Endothelial cell of umbilical vein (primary cell): ENCODE data around the gene ZDHHC14. TPM values are rescaled to one million over a fixed set of nuclear protein-coding genes. Genes with fewer than 3 reads are reported as not detected.

Experiments used
- BruUV-seq: library from RNA; stranded (reverse); fragments of 400-500 nt; replicated peaks from 2 replicates; lab custom pipeline; 2021; lab: Mats Ljungman, UMichigan
- CTCF ChIA-PET: fragments of 300-600, 350-600 bp; sonication (Branson Sonifier 250); formaldehyde crosslinking; loops from one replicate; lab custom pipeline; 2021; ENCODE audit warnings: antibody characterized with exemption, inconsistent platforms; lab: Charles Lee
- POLR2A ChIA-PET: fragments of 300-600, 350-600 bp; sonication (Branson Sonifier 250); formaldehyde crosslinking; loops from one replicate; lab custom pipeline; 2021; ENCODE audit warnings: antibody characterized with exemption, inconsistent platforms; lab: Charles Lee
- DNase-seq: peaks from one replicate; pipeline ENCODE4 v3.0.0-alpha.2; 2011; ENCODE audit warnings: low read depth, low spot score
- FAIRE-seq: peaks from 2 replicates; lab custom pipeline; 2011; peaks lifted over from hg19 to GRCh38; lab: Jason Lieb, UNC
- H2AFZ ChIP-seq: 2 replicates; pipeline ENCODE4 v1.6.0; 2012; ENCODE audit warnings: low read depth, low read length, control low read depth, inconsistent platforms
- H3K27ac ChIP-seq: 2 replicates; pipeline ENCODE4 v1.5.1; 2011; ENCODE audit warnings: low read depth, mild to moderate bottlenecking, control low read depth, low read length, moderate library complexity; ENCODE audit not compliant: insufficient read depth
- H3K27me3 ChIP-seq, 2 experiments: 2 replicates each; pipeline versions ENCODE4 v1.6.0 to v1.6.1; 2011; ENCODE audit warnings: low read length in 2 of 2, mixed read lengths in 1 of 2; ENCODE audit not compliant: control insufficient read depth in 2 of 2, insufficient read depth in 2 of 2
- H3K36me3 ChIP-seq, 2 experiments: 2 replicates in 1 of 2; 3 replicates in 1 of 2; pipeline ENCODE4 v1.5.1; 2011; ENCODE audit warnings: low read length in 2 of 2, mild to moderate bottlenecking in 1 of 2, moderate library complexity in 1 of 2; ENCODE audit not compliant: control insufficient read depth in 2 of 2, insufficient read depth in 2 of 2; ENCODE audit errors: extremely low read depth in 1 of 2
- H3K4me1 ChIP-seq: 3 replicates; pipeline ENCODE4 v1.5.1; 2011; ENCODE audit warnings: mild to moderate bottlenecking, low read length; ENCODE audit not compliant: control insufficient read depth, insufficient read depth; ENCODE audit errors: extremely low read depth
- H3K4me2 ChIP-seq: 2 replicates; pipeline ENCODE4 v1.6.1; 2011; ENCODE audit warnings: low read length, control low read depth, mixed read lengths; ENCODE audit not compliant: insufficient read depth
- H3K4me3 ChIP-seq, 3 experiments: fragments of 200-600 bp in 1 of 3; sonication (generic), shearing (Covaris generic) in 1 of 3; replicated peaks in 1 of 3; 2 replicates each; pipeline ENCODE4 v1.5.1; 2011 to 2016; ENCODE audit warnings: control low read depth in 3 of 3, low read length in 3 of 3, mild to moderate bottlenecking in 2 of 3, inconsistent platforms in 1 of 3, low read depth in 1 of 3, moderate library complexity in 1 of 3; ENCODE audit not compliant: insufficient read depth in 1 of 3
- H3K79me2 ChIP-seq: 2 replicates; pipeline ENCODE4 v1.6.0; 2012; ENCODE audit warnings: low read length, inconsistent platforms; ENCODE audit not compliant: control insufficient read depth, insufficient read depth
- H3K9ac ChIP-seq: replicated peaks from 2 replicates; pipeline ENCODE3; 2011; ENCODE audit warnings: low read length, control low read depth; ENCODE audit not compliant: insufficient read depth; ENCODE audit errors: extremely low read depth
- H3K9me1 ChIP-seq: replicated peaks from 3 replicates; pipeline ENCODE4 v1.6.0; 2011; ENCODE audit warnings: mild to moderate bottlenecking, low read length; ENCODE audit not compliant: control insufficient read depth, insufficient read depth; ENCODE audit errors: extremely low read depth
- H3K9me3 ChIP-seq: replicated peaks from 2 replicates; pipeline ENCODE4 v1.5.1; 2012; ENCODE audit warnings: low read length, inconsistent platforms; ENCODE audit not compliant: control insufficient read depth, insufficient read depth
- H4K20me1 ChIP-seq: replicated peaks from 2 replicates; pipeline ENCODE3; 2011; ENCODE audit warnings: mild to moderate bottlenecking, low read length; ENCODE audit not compliant: control insufficient read depth, insufficient read depth; ENCODE audit errors: extremely low read depth
- FOS ChIP-seq: IDR thresholded peaks from 2 replicates; pipeline ENCODE4 v1.6.1; 2011; ENCODE audit warnings: mild to moderate bottlenecking, low read length, moderate library complexity, borderline replicate concordance; ENCODE audit not compliant: insufficient read depth
- JUN ChIP-seq: IDR thresholded peaks from 2 replicates; pipeline ENCODE4 v1.6.1; 2011; ENCODE audit warnings: borderline replicate concordance, low read depth; ENCODE audit not compliant: insufficient read length, insufficient read depth
- MYC ChIP-seq: IDR thresholded peaks from one replicate; pipeline ENCODE4 v1.6.1; 2011; ENCODE audit warnings: mild to moderate bottlenecking, low read depth, low read length
- POLR2A ChIP-seq: IDR thresholded peaks from 2 replicates; pipeline ENCODE4 v1.6.1; 2012; ENCODE audit warnings: low read depth, mild to moderate bottlenecking, control low read depth, low read length
- POLR2AphosphoS5 ChIP-seq: IDR thresholded peaks from 2 replicates; pipeline ENCODE4 v1.6.1; 2012; ENCODE audit warnings: low read depth, mild to moderate bottlenecking, control low read depth, low read length, moderate library complexity; ENCODE audit not compliant: insufficient read depth
- dilution Hi-C: fragments of 300-500 bp; cut with MboI; formaldehyde crosslinking; loops from one replicate; pipeline ENCODE4 v1.15.0; 2019; ENCODE audit warnings: low sequenced_read_pairs; ENCODE audit not compliant: extremely low pct_ligation_motif_present
- intact Hi-C: fragments of 100-400 bp; cut with micrococcal nuclease; formaldehyde crosslinking; loops from one replicate; pipeline ENCODE4 v1.10.0; 2022
- polyA plus RNA-seq, 4 experiments: library from polyadenylated mRNA; depleted of rRNA in 3 of 4; stranded (reverse) in 3 of 4; unstranded in 1 of 4; fragments of >200 nt; gene quantifications; 2 replicates each; pipeline versions ENCODE4 v1.2.1 to v1.2.3, GENCODE V29; 2011 to 2012; ENCODE audit warnings: missing spikeins in 1 of 4
- total RNA-seq: library from RNA; stranded (reverse); gene quantifications from 2 replicates; pipeline ENCODE4 v1.2.3, GENCODE V29; 2021
- TF ChIP-seq, protein P1 (sequence below): IDR thresholded peaks from 2 replicates; pipeline ENCODE4 v1.6.1; 2011; ENCODE audit not compliant: insufficient read depth, insufficient read length
- TF ChIP-seq, protein P2 (sequence below), 2 donors: IDR thresholded peaks; 1 replicate in 1 of 2; 2 replicates in 1 of 2; pipeline ENCODE4 v1.5.1; 2011; ENCODE audit warnings: low read length in 2 of 2, mild to moderate bottlenecking in 2 of 2, moderate library complexity in 2 of 2, control low read depth in 1 of 2, inconsistent platforms in 1 of 2, low read depth in 1 of 2; ENCODE audit not compliant: insufficient read depth in 1 of 2; ENCODE audit errors: extremely low read depth in 1 of 2

The ZDHHC14 gene
- total and polyA plus RNA-seq, 2 donors (not counting 3 experiments of a cell fraction or from before 2014, with no cell fraction given) = 23.0 to 25.6 TPM

GRCh38 chr6:157497579-157497978 lies 116.6 kb downstream of the ZDHHC14 start:
- H2AFZ ChIP-seq = no peak overlapping the region
- H3K9me1 ChIP-seq = no peaks in the 10 kb centered on the region
- ChIA-PET POLR2A (no interaction called here), CTCF (interaction anchor here (0.7 kb wide), 1 partner anchor 181 kb away, joined by 3 read pairs; no protein-coding TSS in a partner anchor)
- BruUV-seq = no TSS peak
- no peaks in the 10 kb centered on the region for H3K36me3 ChIP-seq
- TF ChIP-seq, protein P1, sequence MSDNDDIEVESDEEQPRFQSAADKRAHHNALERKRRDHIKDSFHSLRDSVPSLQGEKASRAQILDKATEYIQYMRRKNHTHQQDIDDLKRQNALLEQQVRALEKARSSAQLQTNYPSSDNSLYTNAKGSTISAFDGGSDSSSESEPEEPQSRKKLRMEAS = no peak
- TF ChIP-seq, protein P2, sequence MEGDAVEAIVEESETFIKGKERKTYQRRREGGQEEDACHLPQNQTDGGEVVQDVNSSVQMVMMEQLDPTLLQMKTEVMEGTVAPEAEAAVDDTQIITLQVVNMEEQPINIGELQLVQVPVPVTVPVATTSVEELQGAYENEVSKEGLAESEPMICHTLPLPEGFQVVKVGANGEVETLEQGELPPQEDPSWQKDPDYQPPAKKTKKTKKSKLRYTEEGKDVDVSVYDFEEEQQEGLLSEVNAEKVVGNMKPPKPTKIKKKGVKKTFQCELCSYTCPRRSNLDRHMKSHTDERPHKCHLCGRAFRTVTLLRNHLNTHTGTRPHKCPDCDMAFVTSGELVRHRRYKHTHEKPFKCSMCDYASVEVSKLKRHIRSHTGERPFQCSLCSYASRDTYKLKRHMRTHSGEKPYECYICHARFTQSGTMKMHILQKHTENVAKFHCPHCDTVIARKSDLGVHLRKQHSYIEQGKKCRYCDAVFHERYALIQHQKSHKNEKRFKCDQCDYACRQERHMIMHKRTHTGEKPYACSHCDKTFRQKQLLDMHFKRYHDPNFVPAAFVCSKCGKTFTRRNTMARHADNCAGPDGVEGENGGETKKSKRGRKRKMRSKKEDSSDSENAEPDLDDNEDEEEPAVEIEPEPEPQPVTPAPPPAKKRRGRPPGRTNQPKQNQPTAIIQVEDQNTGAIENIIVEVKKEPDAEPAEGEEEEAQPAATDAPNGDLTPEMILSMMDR (IDR thresholded peaks at IDR 0.05; ENCODE audit: extremely low read depth in 1 of 2, insufficient read depth in 1 of 2, low read depth in 1 of 2, low read length in 2 of 2) = no peak
- TF ChIP-seq FOS = no peak
- no peak for TF ChIP-seq POLR2A
- no peak for TF ChIP-seq POLR2AphosphoS5
- TF ChIP-seq JUN = no peak
- TF ChIP-seq MYC = no peak
- H4K20me1 ChIP-seq = no peaks in the 10 kb centered on the region
- H3K27ac ChIP-seq = no peak overlapping the region
- DNase-seq (no peak), FAIRE-seq (no peak)
- no peaks in the 10 kb centered on the region for H3K79me2 ChIP-seq
- intact Hi-C loops (loop anchor here (2.0 kb wide), 1 partner anchor 37 kb away; no protein-coding TSS in a partner anchor), dilution Hi-C loops (no loop called here)
- no peak overlapping the region for H3K9ac ChIP-seq
- H3K9me3 ChIP-seq = no peaks in the 10 kb centered on the region
- H3K27me3 ChIP-seq = no peaks in the 10 kb centered on the region
- H3K4me1 ChIP-seq = peaks cover 45% of the 10 kb centered on the region
- no peak overlapping the region for H3K4me2 ChIP-seq
- H3K4me3 ChIP-seq = no peak overlapping the region
